CD14-positive monocyte (primary cell): ENCODE data around the gene ARHGEF10L. TPM values are rescaled to one million over a fixed set of nuclear protein-coding genes. Genes with fewer than 3 reads are reported as not detected.

Source experiments
- DNase-seq, 3 donors: peaks; one replicate each; pipeline ENCODE4 v3.0.0-alpha.2; 2011 to 2022
- H2AFZ ChIP-seq: 2 replicates; pipeline ENCODE4 v1.6.0; 2012; ENCODE audit warnings: mild to moderate bottlenecking, low read depth, low read length, inconsistent platforms; ENCODE audit not compliant: insufficient read depth, poor library complexity, severe bottlenecking
- H3K27ac ChIP-seq, 2 donors: 1 replicate in 1 of 2; 2 replicates in 1 of 2; pipeline ENCODE4 v1.5.1; 2012 to 2013; ENCODE audit warnings: low read length in 2 of 2, control low read depth in 1 of 2, inconsistent platforms in 1 of 2, low read depth in 1 of 2, mild to moderate bottlenecking in 1 of 2
- H3K27me3 ChIP-seq, 2 donors: one replicate each; pipeline versions ENCODE4 v1.6.0 to v1.6.1; 2011 to 2013; ENCODE audit warnings: low read length in 2 of 2; ENCODE audit not compliant: control insufficient read depth in 2 of 2, insufficient read depth in 2 of 2
- H3K36me3 ChIP-seq, 2 donors: replicated peaks in 1 of 2; 1 replicate in 1 of 2; 2 replicates in 1 of 2; pipeline versions ENCODE4 v1.5.1 to v1.6.1; 2012 to 2013; ENCODE audit warnings: low read length in 2 of 2, control low read depth in 1 of 2, inconsistent platforms in 1 of 2, mild to moderate bottlenecking in 1 of 2; ENCODE audit not compliant: insufficient read depth in 2 of 2, control insufficient read depth in 1 of 2
- H3K4me1 ChIP-seq, 2 donors: 1 replicate in 1 of 2; 2 replicates in 1 of 2; pipeline versions ENCODE4 v1.5.1 to v1.6.1; 2012 to 2013; ENCODE audit warnings: low read length in 2 of 2, control low read depth in 1 of 2, inconsistent platforms in 1 of 2, mild to moderate bottlenecking in 1 of 2, moderate library complexity in 1 of 2; ENCODE audit not compliant: insufficient read depth in 2 of 2, control insufficient read depth in 1 of 2
- H3K4me2 ChIP-seq: replicated peaks from 2 replicates; pipeline ENCODE3; 2012; ENCODE audit warnings: low read length, moderate library complexity, mild to moderate bottlenecking; ENCODE audit not compliant: poor library complexity, severe bottlenecking; ENCODE audit errors: extremely low read depth
- H3K4me3 ChIP-seq, 3 experiments: fragments of 200-600 bp in 1 of 3; sonication (generic) in 1 of 3; replicated peaks in 1 of 3; 1 replicate in 2 of 3; 2 replicates in 1 of 3; pipeline ENCODE4 v1.5.1; 2011 to 2013; ENCODE audit warnings: low read length in 3 of 3, mild to moderate bottlenecking in 3 of 3, control low read depth in 2 of 3, low read depth in 2 of 3, inconsistent platforms in 1 of 3, moderate library complexity in 1 of 3
- H3K79me2 ChIP-seq: 2 replicates; pipeline ENCODE4 v1.6.0; 2012; ENCODE audit warnings: mild to moderate bottlenecking, control low read depth, inconsistent platforms, low read length, moderate library complexity; ENCODE audit not compliant: insufficient read depth
- H3K9ac ChIP-seq: 2 replicates; pipeline ENCODE4 v1.6.0; 2017; ENCODE audit warnings: low read length, mild to moderate bottlenecking; ENCODE audit not compliant: insufficient read depth, poor library complexity, severe bottlenecking
- H3K9me3 ChIP-seq, 2 donors: replicated peaks in 1 of 2; 1 replicate in 1 of 2; 2 replicates in 1 of 2; pipeline versions ENCODE4 v1.5.1 to v1.6.1; 2012 to 2013; ENCODE audit warnings: low read length in 2 of 2, control low read depth in 1 of 2; ENCODE audit not compliant: control insufficient read depth in 1 of 2, insufficient read depth in 1 of 2
- H4K20me1 ChIP-seq: 2 replicates; pipeline ENCODE4 v1.6.0; 2012; ENCODE audit warnings: mild to moderate bottlenecking, low read length, control low read depth, moderate library complexity; ENCODE audit not compliant: insufficient read depth
- H3K27ac Mint-ChIP-seq, 7 donors: one replicate each; pipeline ENCODE4 v1.8.0; 2020; ENCODE audit warnings: mild to moderate bottlenecking in 7 of 7, mixed read lengths in 7 of 7, moderate library complexity in 6 of 7, inconsistent platforms in 2 of 7
- H3K27me3 Mint-ChIP-seq, 3 donors: one replicate each; pipeline ENCODE4 v1.8.0; 2021 to 2022; ENCODE audit warnings: low read depth in 3 of 3, mild to moderate bottlenecking in 3 of 3, mixed read lengths in 3 of 3, moderate library complexity in 3 of 3, inconsistent platforms in 1 of 3
- H3K36me3 Mint-ChIP-seq, 2 donors: one replicate each; pipeline ENCODE4 v1.8.0; 2020; ENCODE audit warnings: mixed read lengths in 2 of 2, inconsistent platforms in 1 of 2, mild to moderate bottlenecking in 1 of 2
- H3K4me1 Mint-ChIP-seq: one replicate; pipeline ENCODE4 v1.8.0; 2020; ENCODE audit warnings: mild to moderate bottlenecking, mixed read lengths
- H3K4me3 Mint-ChIP-seq, 2 donors: one replicate each; pipeline ENCODE4 v1.8.0; 2020; ENCODE audit warnings: mild to moderate bottlenecking in 2 of 2, mixed read lengths in 2 of 2, moderate library complexity in 1 of 2
- H3K9me3 Mint-ChIP-seq, 7 donors: one replicate each; pipeline ENCODE4 v1.8.0; 2020 to 2022; ENCODE audit warnings: mixed read lengths in 7 of 7, mild to moderate bottlenecking in 6 of 7, moderate library complexity in 6 of 7, inconsistent platforms in 2 of 7
- CTCF ChIP-seq: fragments of 200-600 bp; IDR thresholded peaks from one replicate; pipeline ENCODE4 v1.8.0; 2022; ENCODE audit warnings: antibody characterized with exemption, mild to moderate bottlenecking
- WGBS: methylation state at CpG from one replicate; pipeline ENCODE4 v1.1.5; 2013; ENCODE audit warnings: missing lambda C conversion rate; ENCODE audit not compliant: insufficient coverage; 5-methylcytosine and 5-hydroxymethylcytosine counted together
- intact Hi-C, 2 donors: fragments of 100-400 bp; cut with micrococcal nuclease; formaldehyde crosslinking; loops; one replicate each; pipeline versions ENCODE4 v1.15.0 to v1.15.1; 2023
- polyA plus RNA-seq, 3 donors: library from polyadenylated mRNA; depleted of rRNA in 1 of 3; unstranded in 2 of 3; stranded (reverse) in 1 of 3; fragments of 300-500 nt in 2 of 3; fragments of >200 nt in 1 of 3; fragmentation: Illumina TruSeq in 2 of 3; gene quantifications; 1 replicate in 2 of 3; 2 replicates in 1 of 3; pipeline ENCODE4 v1.2.3, GENCODE V29; 2012 to 2021

ARHGEF10L gene
- polyA plus RNA-seq, 3 donors: 20.7 to 95.7 (median 23.7) TPM

DNA sequence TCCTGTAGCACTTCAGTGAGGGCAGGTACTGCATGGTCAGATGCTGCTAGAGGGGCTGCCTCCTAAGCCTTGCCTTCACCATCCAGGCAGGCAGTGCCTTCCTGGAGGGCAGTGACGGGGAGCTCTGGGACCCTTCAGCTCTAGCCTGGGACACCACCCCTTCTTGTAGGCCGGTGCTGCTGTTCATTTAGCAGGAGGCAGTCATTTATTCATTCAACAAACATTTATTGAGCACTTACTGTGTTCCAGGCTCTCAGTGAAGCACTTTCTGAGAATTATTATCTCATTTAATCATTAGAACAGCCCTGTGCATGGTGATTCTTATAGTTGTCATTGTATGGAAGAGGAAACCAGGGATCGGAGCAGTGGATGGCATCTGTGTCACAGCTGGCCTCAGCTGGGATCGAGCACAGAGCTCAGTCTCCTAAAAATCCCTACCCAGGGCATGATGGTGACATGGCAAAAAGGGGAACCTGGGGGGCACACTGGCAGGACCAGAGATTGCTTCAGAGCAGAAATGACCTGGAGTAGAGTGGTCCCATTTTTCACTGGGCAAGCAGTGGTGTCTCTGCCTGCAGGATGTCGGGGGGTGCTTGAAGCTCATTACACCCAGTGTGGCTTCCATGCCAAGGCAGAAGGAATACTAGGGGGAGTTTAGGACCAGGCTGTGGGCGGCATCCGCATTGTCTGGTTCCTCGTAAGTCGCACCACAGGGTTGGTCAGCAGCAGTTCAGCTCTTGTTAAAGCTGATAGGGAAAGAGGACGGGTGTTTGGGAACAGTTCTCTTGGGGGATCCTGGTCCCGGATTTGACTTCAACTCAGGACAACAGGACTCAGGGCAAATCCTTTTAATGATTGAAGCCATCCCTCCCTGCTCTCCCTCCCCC is 28.8 kb downstream of the ARHGEF10L start:
- H3K4me3 Mint-ChIP-seq: no peak overlapping the region
- H3K9me3 ChIP-seq: no peaks in the 10 kb centered on the region
- H2AFZ ChIP-seq: no peak overlapping the region
- H3K27ac Mint-ChIP-seq: peak overlapping the region in 3 of 7 donors; percentile 8 to 67 (median 47)
- H3K36me3 ChIP-seq: no peaks in the 10 kb centered on the region
- H4K20me1 ChIP-seq: no peaks in the 10 kb centered on the region
- H3K27me3 ChIP-seq: no peaks in the 10 kb centered on the region
- H3K9me3 Mint-ChIP-seq: no peaks in the 10 kb centered on the region
- WGBS: 89% methylated on average over 6 of the region's 11 CpGs
- no peak for DNase-seq
- intact Hi-C loops: no loop called here
- no peak overlapping the region for H3K27ac ChIP-seq
- TF ChIP-seq CTCF: no peak
- no peak overlapping the region for H3K9ac ChIP-seq
- peaks cover 21 to 23% of the 10 kb centered on the region in 2 donors for H3K4me1 ChIP-seq
- H3K4me2 ChIP-seq: no peak overlapping the region
- peaks cover 11 to 20% (median 13%) of the 10 kb centered on the region in 3 donors for H3K27me3 Mint-ChIP-seq
- H3K79me2 ChIP-seq: no peaks in the 10 kb centered on the region
- H3K4me1 Mint-ChIP-seq: peaks cover 36% of the 10 kb centered on the region
- H3K36me3 Mint-ChIP-seq: no peaks in the 10 kb centered on the region
- no peak overlapping the region for H3K4me3 ChIP-seq

- 15% methylated on average over 7 of the region's 16 CpGs for WGBS
- H3K36me3 ChIP-seq: no peaks in the 10 kb centered on the region
- H3K9me3 ChIP-seq: no peaks in the 10 kb centered on the region
- DNase-seq: peak; percentile 45 to 65 (median 50)
- H3K4me3 ChIP-seq: peak overlapping the region in 1 of 3 experiments; percentile 32
- Mint-ChIP-seq H3K4me3 (peak overlapping the region in 1 of 2 donors; percentile 64), H3K27me3 (peaks cover 13 to 18% (median 13%) of the 10 kb centered on the region in 3 donors), H3K4me1 (peaks cover 36% of the 10 kb centered on the region), H3K36me3 (no peaks in the 10 kb centered on the region), H3K27ac (peak overlapping the region; percentile 26 to 76 (median 58)), H3K9me3 (no peaks in the 10 kb centered on the region)
- no peaks in the 10 kb centered on the region for H3K27me3 ChIP-seq
- no peaks in the 10 kb centered on the region for H4K20me1 ChIP-seq
- H2AFZ ChIP-seq: peak overlapping the region; percentile 47
- peak overlapping the region; percentile 35 for H3K9ac ChIP-seq
- H3K27ac ChIP-seq: peak overlapping the region in 1 of 2 donors; percentile 38
- peak overlapping the region; percentile 24 for H3K4me2 ChIP-seq
- peaks cover 21 to 23% of the 10 kb centered on the region in 2 donors for H3K4me1 ChIP-seq
- intact Hi-C loops: no loop called here
- no peaks in the 10 kb centered on the region for H3K79me2 ChIP-seq
- no peak for TF ChIP-seq CTCF
These were observed 30.0 kb downstream of the ARHGEF10L start for GRCh38 chr1:17569200-17570139.
